Hematopoietic multipotent progenitor cell (in vitro differentiated cells): Measurements from ENCODE around the gene CAPN12. TPM values are rescaled to one million over a fixed set of nuclear protein-coding genes. Genes with fewer than 3 reads are reported as not detected.
A peak's percentile ranks its signal among the peaks of the same experiment; 100 is the strongest.

Experiments
- DNase-seq, 3 donors: peaks; one replicate each; pipeline ENCODE4 v3.0.0-alpha.2; 2011 to 2015; ENCODE audit warnings: low read depth in 2 of 3, low spot score in 2 of 3
- total RNA-seq: library from RNA; depleted of rRNA; stranded (reverse); fragments of >200 nt; gene quantifications from one replicate; pipeline ENCODE4 v1.2.3, GENCODE V29; 2012

CAPN12 gene
- total RNA-seq, 1 donor: 4.8 TPM

GRCh38 chr19:38698225-38699026, 45.8 kb downstream of the CAPN12 start:
- no peak for DNase-seq

DNA sequence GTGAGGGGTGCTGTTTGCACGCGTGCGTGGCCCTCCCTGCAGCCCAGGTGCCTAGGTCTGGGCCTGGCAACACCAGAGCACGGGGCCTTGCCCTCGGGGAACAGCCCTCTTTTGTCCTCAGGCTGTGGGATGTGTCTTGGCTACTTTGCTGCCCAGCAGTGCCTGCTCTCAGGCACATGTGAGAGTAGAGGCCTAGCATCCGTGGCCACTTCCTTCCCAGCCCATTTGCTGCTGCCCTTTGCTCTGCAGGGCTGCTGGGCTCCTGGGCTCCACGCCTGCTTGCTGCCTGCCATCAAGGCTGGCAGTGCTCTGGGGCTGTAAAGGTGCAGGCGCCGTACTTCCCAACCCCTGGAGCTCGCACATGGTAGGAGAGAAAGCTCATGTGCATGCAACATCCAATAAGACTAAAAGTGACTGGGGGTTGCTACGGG, 46.6 kb downstream of the CAPN12 start:
- no peak for DNase-seq

GRCh38 chr19:38697197-38697596, 47.1 kb downstream of the CAPN12 start:
- no peak for DNase-seq

DNA sequence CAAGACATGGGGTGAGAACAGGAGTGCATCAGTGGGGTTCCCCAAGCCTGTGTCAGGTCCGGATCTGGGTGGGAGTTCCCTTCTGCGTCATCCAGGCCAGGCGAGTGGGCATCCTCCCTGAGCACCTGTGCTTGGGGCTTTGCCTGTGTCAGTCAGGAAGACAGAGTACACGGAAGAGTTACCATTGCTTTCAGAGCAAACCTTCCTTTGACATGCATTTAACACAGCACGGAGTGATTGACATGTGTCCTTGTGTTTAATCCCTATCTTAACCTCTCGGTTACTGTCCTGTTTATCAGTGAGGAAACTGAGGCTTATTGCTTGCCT, 47.6 kb downstream of the CAPN12 start:
- no peak for DNase-seq

DNA sequence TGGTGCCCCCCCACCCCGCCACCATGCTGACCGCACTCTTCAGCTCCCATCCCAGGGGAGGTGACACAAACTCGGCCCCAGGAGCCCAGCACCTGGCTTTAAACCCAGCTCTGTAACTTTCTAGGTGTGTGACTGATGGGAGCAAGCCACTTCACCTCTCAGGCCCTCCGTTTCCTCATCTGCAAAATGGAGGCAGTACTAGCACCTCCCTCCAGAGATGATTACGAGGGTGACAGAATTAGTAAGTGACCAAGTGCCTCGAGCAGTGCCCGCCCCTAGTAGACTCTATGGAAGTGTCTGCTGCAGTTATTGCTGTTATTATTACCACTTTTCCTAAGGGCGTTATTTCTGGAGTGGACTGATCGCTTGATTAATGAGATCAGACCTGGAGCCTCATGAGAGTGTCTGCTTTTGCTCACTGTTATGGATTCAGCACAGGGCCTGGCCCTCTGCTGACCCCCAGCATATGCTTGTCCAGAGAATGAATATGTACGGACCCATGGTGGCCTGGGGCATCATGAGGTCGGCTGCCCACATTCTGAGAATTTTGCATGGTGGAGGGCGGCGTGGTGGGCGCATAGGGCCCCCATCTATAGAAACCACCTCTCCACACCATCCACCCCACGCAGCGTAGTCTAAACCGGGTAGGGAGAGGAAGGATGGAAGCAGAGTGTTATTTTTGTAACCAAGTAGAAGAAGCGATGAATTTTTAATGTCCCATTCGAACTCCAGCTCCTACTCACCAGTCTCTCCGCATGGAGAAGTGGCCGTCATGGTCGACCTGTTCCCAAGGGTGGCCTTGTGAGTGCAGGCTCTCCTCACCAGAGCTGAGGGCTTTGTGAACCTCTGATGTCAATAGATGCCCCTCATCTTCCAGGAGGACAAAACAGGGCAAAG, 48.2 kb downstream of the CAPN12 start:
- DNase-seq: no peak

GRCh38 chr19:38695317-38695683, 49.0 kb downstream of the CAPN12 start:
- DNase-seq: no peak

- DNase-seq: peak in 2 of 3 donors; percentile 73 to 84
Observed at GRCh38 chr19:38693380-38694223, 50.7 kb downstream of the CAPN12 start.

- no peak for DNase-seq
Observed at GRCh38 chr19:38692458-38693379, 51.6 kb downstream of the CAPN12 start.

- no peak for DNase-seq
Observed at GRCh38 chr19:38691938-38692457, 52.3 kb downstream of the CAPN12 start.

DNA sequence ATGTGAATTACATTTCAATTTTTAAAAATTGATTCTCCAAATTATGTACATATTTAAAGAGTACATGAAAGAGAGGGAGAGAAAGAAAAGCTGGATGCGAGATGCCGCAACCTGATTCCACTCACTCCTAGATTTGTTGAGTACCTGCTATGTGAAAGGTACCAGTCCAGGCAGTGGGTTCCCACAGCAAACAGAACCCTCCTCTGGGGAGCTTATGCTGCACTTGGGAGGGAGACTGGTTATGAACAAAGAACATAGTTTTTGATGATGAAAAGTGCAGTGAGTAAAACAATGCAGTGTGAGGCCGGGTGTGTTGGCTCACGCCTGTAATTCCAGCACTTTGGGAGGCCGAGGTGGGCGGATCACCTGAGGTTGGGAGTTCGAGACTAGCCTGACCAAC, 53.4 kb downstream of the CAPN12 start:
- DNase-seq: no peak

DNA sequence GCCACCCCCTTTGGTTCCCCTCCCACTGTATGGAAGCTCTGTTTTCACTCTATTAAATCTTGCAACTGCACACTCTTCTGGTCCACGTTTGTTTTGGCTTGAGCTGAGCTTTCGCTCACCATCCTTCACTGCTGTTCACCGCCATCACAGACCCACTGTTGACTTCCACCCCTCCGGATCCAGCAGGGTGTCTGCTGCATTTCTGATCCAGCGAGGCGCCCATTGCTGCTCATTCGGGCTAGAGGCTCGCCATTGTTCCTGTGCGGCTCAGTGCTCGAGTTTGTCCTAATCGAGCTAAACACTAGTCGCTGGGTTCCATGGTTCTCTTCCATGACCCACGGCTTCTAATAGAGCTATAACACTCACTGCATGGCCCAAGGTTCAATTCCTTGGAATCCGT, 54.1 kb downstream of the CAPN12 start:
- DNase-seq: no peak

DNA sequence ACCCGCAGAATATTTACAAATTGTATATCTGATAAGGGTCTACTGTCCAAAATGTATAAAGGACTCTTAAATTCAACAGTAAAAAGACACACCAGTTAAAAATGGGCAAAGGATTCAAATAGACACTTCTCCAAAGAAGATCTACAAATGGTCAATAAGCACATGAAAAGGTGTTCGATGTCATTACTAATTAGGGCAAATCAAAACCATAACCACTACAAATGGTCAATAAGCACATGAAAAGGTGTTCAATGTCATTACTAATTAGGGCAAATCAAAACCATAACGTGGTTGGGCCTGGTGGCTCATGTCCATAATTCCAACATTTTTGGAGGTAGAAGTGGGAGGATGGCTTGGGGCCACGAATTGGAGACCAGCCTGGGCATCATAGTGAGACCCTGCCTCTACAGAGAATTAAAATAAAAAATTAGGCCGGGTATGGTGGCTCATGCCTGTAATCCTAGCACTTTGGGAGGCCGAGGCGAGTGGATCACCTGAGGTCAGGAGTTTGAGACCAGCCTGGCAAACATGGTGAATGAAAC, 56.4 kb downstream of the CAPN12 start:
- DNase-seq: no peak

GRCh38 chr19:38686530-38686888, 57.8 kb downstream of the CAPN12 start:
- DNase-seq: peak in 1 of 3 donors; percentile 47

GRCh38 chr19:38685666-38686529, 58.4 kb downstream of the CAPN12 start:
- peak in 1 of 3 donors; percentile 65 for DNase-seq

DNA sequence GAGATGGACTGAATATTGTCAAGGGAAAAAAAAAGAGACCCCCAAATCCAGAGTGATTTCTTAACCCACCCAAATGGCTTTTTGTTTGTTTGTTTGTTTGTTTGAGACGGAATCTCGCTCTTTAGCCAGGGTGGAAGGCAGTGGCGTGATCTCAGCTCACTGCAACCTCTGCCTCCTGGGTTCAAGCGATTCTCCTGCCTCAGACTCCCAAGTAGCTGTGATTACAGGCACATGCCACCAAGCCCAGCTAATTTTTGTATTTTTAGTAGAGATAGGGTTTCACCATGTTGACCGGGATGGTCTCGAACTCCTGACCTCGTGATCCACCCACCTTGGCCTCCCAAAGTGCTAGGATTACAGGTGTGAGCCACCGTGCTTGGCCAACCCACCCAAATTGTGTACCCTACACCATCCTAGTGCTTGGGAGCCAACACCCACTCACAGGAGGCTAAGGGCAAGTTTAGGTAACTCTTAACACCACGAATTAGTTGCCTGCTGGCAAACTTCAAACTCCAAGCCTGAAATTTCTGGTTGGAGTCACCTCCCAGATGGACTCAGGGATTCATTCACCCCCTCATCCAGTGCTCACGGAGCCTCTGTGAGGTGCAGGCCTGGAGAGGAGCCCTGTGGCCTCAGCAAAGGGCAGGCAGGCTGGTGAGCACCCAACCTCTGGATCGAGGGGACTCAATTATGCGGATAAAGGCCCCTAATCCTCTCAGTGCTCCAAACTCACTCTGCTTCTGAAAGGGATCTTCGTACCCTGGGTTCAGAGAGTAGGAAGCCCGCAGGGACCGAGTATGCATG, 59.2 kb downstream of the CAPN12 start:
- DNase-seq: no peak

- no peak for DNase-seq
Observed at GRCh38 chr19:38684078-38684861, 60.0 kb downstream of the CAPN12 start.
